ENCODE results near the gene IL17RD.

IL17RD gene

GRCh38 chr3:57130571-57131209 lies 34.5 kb downstream of the IL17RD start:
- no peak for DNase-seq

GRCh38 chr3:57128826-57129667 lies 36.1 kb downstream of the IL17RD start:
- no peak for DNase-seq

DNA sequence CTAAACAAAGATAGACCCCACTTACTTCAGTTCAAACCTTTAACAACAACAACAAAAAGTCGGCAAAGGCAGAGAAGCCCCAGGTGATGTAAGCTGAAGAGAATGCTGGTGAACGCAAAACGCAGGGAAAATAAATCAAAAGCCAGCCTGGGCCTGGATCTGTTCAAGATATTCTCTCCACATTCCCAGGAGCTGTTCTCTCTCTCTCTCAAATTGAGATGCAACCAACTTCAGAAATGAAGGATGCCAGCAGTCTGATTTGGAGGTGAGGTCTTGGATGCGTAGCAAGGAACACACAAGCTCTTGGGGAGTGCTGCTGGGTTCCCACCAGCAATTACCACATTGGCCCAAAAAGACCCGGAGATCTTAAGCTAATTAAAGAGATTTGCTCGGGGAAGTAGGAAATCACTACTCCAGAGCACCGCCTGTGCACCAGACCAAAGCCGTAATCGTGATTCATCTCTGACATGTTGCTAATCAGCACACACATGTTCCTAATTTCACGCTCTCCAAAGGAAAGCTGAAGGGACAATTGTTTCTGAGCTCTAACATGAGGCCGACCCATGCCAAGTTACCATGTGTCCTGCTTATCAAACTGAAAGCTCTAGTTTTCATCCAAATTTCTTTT lies 37.1 kb downstream of the IL17RD start:
- DNase-seq: no peak

DNA sequence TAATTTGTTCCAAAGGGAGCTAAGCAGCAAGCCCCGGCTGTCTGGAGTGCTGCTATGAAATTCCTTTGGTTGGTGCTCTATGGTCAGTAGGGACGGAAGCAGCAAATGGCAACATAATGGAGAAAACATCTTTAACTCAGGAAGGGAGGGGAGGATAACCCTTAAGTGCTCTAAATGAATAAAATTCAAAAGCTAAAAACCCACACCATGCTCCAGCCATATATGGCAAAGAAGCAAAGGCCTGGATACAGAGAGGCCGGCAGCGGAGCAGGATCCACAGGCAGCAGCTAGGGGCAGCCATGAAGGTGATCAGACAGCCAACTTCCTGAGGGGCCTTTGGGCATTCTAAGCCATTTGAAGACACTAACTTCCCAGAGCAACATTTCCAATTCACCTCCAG lies 38.9 kb downstream of the IL17RD start:
- DNase-seq: no peak

GRCh38 chr3:57120451-57121174 lies 44.5 kb downstream of the IL17RD start:
- DNase-seq: no peak

DNA sequence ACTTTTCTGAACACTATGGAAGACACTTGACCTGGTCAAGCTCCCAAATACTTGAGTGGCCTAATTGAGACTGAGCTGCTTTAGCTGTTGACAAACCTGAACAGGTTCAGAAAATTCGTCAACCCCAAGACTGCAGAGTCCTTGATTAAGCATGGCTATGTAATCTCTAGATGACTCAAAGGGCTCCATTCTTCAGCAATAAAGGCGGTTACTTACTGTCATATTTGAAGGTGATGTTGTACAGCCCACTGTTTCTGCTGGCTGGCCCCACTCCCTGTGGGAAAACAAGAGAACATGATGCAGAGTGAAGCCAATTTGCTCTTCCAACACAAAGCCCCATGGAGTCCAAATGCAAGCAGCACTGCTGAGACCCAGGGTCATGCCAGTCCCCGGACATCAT lies 45.1 kb downstream of the IL17RD start:
- DNase-seq: no peak

- no peak for DNase-seq
Observed at GRCh38 chr3:57118254-57118653, 46.9 kb downstream of the IL17RD start.

GRCh38 chr3:57116501-57116900 lies 48.7 kb downstream of the IL17RD start:
- DNase-seq: no peak

DNA sequence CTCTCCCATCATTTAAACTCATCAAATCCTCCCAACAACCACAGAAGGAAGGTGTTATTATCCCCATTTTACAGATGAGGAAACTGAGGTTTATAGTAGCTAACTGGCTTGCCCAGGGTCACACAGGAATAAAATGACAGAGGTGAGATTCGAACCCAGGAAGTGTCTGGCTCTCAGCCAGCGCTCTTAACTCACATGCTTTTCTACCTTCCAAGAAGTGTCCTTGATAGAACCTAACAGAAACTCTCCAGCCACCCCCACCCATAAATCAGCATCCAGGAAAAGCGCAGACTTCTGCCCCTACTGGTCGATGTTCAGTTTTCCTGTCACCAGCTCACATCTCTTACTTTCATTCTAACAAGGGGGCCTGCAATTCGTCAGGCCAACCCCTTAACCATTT lies 52.9 kb downstream of the IL17RD start:
- no peak for DNase-seq

- no peak for DNase-seq
Observed at GRCh38 chr3:57110798-57111197, 54.4 kb downstream of the IL17RD start.

GRCh38 chr3:57110214-57110613 lies 54.9 kb downstream of the IL17RD start:
- DNase-seq: no peak

DNA sequence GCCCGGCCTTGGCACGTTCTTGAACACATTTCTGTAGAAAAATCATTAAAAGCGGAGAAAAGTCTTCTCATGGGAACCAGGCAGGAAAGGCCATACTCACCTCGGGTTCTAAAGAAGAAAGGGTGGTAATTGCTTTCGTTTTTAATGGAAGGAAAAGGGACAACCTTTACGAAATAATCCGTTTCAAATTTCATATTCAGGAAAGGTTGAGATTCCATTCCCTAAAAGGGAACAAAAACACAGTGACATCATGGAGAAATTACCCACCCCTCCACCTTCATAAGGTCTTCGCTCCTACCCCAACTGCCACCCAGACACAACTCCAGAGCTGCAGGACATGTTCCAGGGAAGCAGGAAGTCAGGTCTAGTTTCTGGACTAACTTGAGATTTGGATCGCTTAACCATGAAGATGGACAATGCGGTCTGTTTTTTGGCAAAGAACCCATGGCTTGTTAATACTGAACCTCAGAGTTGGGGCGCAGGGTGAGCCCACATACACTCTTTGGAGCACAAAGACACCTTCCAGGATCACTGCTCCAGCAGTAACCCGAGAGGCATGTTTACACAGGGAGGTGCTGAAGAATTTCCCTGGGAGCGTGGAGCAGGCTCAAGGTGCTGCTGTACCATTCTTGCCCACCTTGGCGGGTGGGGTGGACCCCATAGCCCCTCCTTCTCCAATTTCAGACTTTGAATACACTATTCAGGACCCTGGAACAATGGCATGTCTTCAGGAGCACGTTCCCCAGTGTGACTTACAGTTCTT lies 55.5 kb downstream of the IL17RD start:
- DNase-seq: no peak

DNA sequence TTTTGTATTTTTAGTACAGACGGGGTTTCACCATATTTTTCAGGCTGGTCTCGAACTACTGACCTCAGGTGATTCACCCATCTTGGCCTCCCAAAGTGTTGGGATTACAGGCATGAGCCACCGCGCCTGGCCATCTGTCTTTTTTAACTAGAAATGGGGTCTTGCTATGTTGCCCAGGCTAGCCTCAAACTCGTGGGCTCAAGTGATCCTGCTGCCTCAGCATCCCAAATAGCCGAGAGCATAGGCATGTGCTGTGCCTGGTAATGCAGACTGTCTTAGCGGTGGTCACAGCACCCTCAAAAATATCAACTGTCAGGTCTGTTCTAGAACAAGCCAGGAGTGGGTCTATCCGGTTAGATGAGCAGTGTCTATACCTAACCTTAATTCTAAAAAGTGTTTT lies 56.5 kb downstream of the IL17RD start:
- no peak for DNase-seq

DNA sequence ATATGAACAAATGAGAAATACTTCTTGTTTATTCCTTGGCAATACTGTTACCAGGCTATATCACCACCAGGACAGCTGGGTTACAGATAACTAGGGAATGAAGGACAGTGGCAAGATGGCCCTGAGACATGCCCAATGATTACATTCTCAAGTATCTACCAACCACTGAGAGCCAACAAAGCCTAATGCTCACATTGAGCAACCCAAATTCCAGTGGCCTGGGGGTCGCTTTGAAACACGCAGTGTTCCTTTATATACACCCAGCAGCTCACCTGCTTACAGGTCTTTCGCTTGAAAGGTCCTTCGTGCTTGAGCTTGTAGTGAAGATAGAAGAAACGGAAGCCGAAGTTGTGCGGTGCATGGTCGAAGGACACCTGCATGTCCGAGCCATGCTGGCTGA lies 59.6 kb downstream of the IL17RD start:
- no peak for DNase-seq

GRCh38 chr3:57100046-57100695 lies 65.0 kb downstream of the IL17RD start:
- peak; percentile 55 for DNase-seq

GRCh38 chr3:57098418-57099310 lies 66.5 kb downstream of the IL17RD start:
- no peak for DNase-seq

- DNase-seq: no peak
Observed at GRCh38 chr3:57097536-57097935, 67.6 kb downstream of the IL17RD start.

DNA sequence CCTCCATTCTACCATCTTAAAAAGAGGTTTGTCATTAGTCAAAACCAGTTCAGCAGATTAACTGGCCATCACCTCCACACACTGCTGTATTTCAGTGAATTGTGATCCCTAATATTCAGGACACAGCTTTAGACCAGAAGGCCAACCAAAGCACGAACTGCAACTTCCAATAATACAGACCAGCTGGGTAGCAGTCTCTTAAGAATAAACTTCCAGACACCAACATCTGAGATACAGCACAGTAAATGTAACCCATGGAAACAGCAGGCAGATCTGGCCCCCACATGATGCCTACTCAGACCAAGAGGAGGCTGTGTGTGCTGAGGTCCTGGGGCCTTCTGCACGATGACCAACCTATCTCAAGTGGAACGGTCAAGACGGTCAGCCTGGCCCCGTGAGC lies 69.8 kb downstream of the IL17RD start:
- DNase-seq: no peak

DNA sequence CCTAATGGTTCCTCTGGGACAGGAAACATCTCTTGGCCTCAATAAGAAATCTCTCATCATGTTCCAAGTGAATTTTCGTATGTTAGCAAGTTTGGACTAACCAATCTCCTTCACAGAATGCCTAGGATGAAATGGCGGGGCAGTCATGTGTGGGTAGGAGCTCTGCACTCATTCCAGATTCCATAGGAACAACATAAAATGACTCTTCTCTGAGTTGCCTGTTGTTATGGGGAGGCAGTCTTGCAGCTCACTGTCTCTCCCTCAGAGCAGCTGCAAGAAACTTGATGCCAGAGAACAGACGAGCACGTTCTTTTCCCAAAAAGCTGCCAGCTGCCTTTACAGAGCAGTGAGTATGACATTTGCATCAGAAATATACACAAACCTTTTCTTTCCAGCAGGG lies 70.6 kb downstream of the IL17RD start:
- no peak for DNase-seq

DNA sequence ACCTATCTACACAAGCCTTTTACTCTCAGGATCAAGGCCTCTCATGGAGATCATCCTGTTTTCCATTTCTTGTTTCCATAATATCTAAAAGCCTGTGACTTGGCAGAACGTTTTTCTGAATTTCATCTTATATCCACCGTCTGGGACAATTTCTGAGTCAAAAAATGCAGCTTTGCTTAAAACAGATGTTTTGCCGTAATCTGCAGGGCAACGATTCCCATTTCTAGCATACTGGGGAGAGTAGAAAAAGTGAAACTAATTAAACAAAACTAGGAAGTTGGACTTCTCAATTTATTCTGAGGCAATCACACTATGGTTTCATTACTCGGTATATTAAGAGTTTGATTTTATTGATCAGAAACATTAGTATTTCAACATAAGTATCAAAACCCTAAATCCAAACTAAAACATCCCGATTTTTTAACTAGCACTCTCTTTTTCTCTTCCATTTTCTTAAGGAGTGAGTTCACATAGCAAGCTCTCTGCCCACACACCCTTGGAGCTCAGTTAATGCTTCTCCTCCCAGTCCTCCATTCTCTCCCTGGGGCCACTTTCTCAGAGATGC lies 71.1 kb downstream of the IL17RD start:
- DNase-seq: no peak

GRCh38 chr3:57093489-57093888 lies 71.7 kb downstream of the IL17RD start:
- DNase-seq: no peak
